Activated naive CD4-positive, alpha-beta T cell treated with anti-CD3 and anti-CD28 coated beads, Interleukin-2, amount 50 U/mL, for 24 hours (primary cell): ENCODE results near the gene SMAD4.
A peak's percentile ranks its signal among the peaks of the same experiment; 100 is the strongest.

Source experiments
- H3K27ac Mint-ChIP-seq: one replicate; pipeline ENCODE4 v1.8.0; 2021; ENCODE audit warnings: mild to moderate bottlenecking, mixed read lengths
- H3K27me3 Mint-ChIP-seq: one replicate; pipeline ENCODE4 v1.8.0; 2021; ENCODE audit warnings: mixed read lengths
- H3K36me3 Mint-ChIP-seq: one replicate; pipeline ENCODE4 v1.8.0; 2021; ENCODE audit warnings: mixed read lengths
- H3K4me1 Mint-ChIP-seq: one replicate; pipeline ENCODE4 v1.8.0; 2021; ENCODE audit warnings: mixed read lengths
- H3K4me3 Mint-ChIP-seq: one replicate; pipeline ENCODE4 v1.8.0; 2021; ENCODE audit warnings: mild to moderate bottlenecking, mixed read lengths
- H3K9me3 Mint-ChIP-seq: one replicate; pipeline ENCODE4 v1.8.0; 2021; ENCODE audit warnings: mixed read lengths

The SMAD4 gene

DNA sequence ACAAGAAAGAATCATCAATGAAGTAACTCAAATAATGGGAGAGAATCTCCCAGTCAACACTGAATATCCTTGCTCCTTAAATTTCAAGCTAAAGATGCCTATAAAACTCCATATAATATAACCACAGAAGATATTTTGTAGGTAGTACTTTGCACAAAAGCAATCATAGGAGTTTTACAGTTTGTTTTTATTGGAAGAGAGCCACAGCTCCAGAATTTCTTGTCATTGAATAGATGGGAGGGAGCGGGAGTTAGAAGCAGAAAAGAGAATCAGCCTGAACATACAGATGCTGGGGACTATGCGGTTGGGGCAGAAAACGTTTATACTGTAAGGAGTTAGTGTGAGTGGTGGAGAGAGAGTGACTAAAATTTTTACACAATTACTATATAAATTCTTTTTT lies 18.3 kb upstream of the SMAD4 start:
- H3K27ac Mint-ChIP-seq = no peak overlapping the region
- H3K9me3 Mint-ChIP-seq = no peaks in the 10 kb centered on the region
- peaks cover 3% of the 10 kb centered on the region for H3K36me3 Mint-ChIP-seq
- H3K4me1 Mint-ChIP-seq = no peaks in the 10 kb centered on the region
- no peaks in the 10 kb centered on the region for H3K27me3 Mint-ChIP-seq
- no peak overlapping the region for H3K4me3 Mint-ChIP-seq

DNA sequence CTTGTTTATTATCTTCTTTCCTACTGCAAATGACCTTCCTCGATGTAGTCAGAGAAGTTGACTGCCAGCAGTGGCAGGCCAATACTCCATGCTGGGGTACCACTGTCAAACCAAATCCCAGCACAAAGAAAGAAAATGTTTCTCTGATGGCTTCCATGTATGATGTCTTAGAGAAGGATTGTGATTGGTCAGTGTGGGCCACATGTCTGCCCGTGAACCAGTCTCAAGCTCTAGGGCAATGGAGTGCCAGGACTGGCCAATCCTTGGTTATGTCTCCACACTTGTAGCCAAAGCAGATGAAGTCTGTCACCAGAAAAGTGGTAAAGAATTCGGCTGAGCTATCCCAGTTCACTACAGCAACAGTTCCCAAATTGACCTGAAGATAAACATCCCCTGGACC lies 17.6 kb upstream of the SMAD4 start:
- peaks cover 5% of the 10 kb centered on the region for H3K36me3 Mint-ChIP-seq

DNA sequence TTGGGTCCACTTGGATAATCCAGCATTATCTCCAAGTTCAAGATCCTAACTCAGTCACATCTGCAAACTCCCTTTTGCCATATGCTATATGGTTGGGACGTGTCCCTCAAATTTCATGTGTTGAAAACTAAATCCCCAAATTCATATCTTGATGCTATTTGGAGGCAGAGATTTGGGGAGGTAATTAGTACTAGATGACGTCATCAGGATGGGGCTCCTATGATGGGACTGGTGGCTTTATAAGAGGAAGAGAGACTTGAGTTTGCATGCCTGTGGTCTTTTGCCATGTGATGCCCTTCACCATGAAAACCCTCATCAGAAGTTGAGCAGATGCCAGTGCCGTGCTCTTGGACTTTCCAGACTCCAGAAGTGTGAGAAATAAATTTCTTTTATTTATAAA lies 16.8 kb upstream of the SMAD4 start:
- no peak overlapping the region for H3K4me3 Mint-ChIP-seq
- H3K36me3 Mint-ChIP-seq = peaks cover 5% of the 10 kb centered on the region
- H3K9me3 Mint-ChIP-seq = no peaks in the 10 kb centered on the region
- H3K27ac Mint-ChIP-seq = no peak overlapping the region
- H3K27me3 Mint-ChIP-seq = no peaks in the 10 kb centered on the region
- H3K4me1 Mint-ChIP-seq = no peaks in the 10 kb centered on the region

More for the DNA sequence above, 17.6 kb upstream of the SMAD4 start:
- H3K4me1 Mint-ChIP-seq = no peaks in the 10 kb centered on the region
- no peaks in the 10 kb centered on the region for H3K27me3 Mint-ChIP-seq
- H3K27ac Mint-ChIP-seq = no peak overlapping the region
- no peak overlapping the region for H3K4me3 Mint-ChIP-seq
- no peaks in the 10 kb centered on the region for H3K9me3 Mint-ChIP-seq

DNA sequence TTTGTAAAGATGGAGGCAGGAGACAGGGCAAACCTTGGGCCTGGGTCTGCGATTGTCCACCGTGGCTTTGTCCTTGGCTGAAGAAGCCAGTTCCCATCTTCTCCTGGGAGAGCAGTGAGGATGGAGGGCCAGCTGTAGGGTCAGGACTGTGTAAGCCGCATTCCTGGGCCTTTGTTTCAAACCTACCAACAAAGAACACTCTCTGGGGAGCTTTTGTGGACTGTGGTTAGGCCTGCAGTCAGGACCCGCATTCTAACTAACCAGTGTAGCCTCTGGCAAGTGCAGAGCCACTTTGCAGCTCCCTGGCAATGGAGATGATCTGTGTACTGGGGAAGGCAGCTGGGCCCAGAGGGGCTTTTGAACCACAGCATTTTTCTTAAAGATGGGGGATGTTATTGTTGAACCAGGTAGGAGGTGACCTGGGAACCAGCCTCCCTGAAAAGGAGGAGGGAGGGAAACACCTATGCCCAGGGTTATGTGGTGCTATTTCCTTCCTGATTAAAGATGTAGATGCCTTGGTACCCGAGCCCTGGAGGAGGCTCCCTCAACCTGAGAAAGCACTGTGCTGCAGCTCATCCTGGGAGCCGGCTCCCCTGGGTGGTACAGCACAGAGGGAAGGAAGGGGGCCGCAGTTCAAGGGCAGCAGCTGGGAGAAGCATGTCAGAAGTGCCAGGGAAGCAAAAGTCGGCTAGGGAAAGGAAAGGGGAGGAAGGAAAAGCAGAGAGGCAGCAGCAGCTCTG lies 12.7 kb upstream of the SMAD4 start:
- Mint-ChIP-seq H3K9me3 (no peaks in the 10 kb centered on the region), H3K27ac (no peak overlapping the region), H3K4me3 (no peak overlapping the region), H3K27me3 (no peaks in the 10 kb centered on the region), H3K4me1 (no peaks in the 10 kb centered on the region), H3K36me3 (peaks cover 5% of the 10 kb centered on the region)

GRCh38 chr18:51020536-51020935 lies 9.5 kb upstream of the SMAD4 start:
- Mint-ChIP-seq H3K9me3 (no peaks in the 10 kb centered on the region), H3K4me3 (no peak overlapping the region), H3K36me3 (peaks cover 8% of the 10 kb centered on the region), H3K27ac (no peak overlapping the region), H3K4me1 (no peaks in the 10 kb centered on the region), H3K27me3 (no peaks in the 10 kb centered on the region)

GRCh38 chr18:51021226-51021965 lies 8.6 kb upstream of the SMAD4 start:
- peaks cover 8% of the 10 kb centered on the region for H3K36me3 Mint-ChIP-seq
- H3K9me3 Mint-ChIP-seq = no peaks in the 10 kb centered on the region
- no peak overlapping the region for H3K27ac Mint-ChIP-seq
- no peak overlapping the region for H3K4me3 Mint-ChIP-seq
- no peaks in the 10 kb centered on the region for H3K4me1 Mint-ChIP-seq
- H3K27me3 Mint-ChIP-seq = no peaks in the 10 kb centered on the region

- Mint-ChIP-seq H3K36me3 (peaks cover 5% of the 10 kb centered on the region), H3K27ac (no peak overlapping the region), H3K27me3 (no peaks in the 10 kb centered on the region), H3K4me3 (no peak overlapping the region), H3K9me3 (no peaks in the 10 kb centered on the region), H3K4me1 (peaks cover 18% of the 10 kb centered on the region)
These were observed 4.5 kb upstream of the SMAD4 start for GRCh38 chr18:51025512-51025911.

GRCh38 chr18:51028201-51028805 lies 1.7 kb upstream of the SMAD4 start:
- Mint-ChIP-seq H3K4me3 (peak overlapping the region; percentile 97), H3K27me3 (no peaks in the 10 kb centered on the region), H3K36me3 (peaks cover 4% of the 10 kb centered on the region), H3K4me1 (peaks cover 36% of the 10 kb centered on the region), H3K9me3 (no peaks in the 10 kb centered on the region), H3K27ac (no peak overlapping the region)

DNA sequence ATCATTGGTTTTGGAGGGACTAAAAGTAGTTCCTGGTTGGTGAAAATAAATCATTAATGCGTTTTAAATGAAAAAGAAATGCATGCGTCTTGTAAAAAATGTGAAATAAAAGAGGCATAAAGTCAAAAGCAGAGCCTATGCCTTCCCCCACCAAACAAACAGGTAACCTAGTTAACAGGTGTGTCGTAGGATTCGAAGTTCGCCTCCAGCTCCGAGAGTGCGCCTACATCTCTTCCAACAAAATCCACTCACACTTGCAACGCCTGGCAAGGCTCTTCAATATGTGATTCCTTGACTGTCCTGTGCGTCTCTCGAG lies 677 bp upstream of the SMAD4 start:
- Mint-ChIP-seq H3K9me3 (no peaks in the 10 kb centered on the region), H3K4me1 (peaks cover 47% of the 10 kb centered on the region), H3K36me3 (peaks cover 3% of the 10 kb centered on the region), H3K27ac (peak overlapping the region; percentile 98), H3K4me3 (peak overlapping the region; percentile 97), H3K27me3 (no peaks in the 10 kb centered on the region)

GRCh38 chr18:51030537-51031258 lies 685 bp downstream of the SMAD4 start:
- H3K4me1 Mint-ChIP-seq = peaks cover 60% of the 10 kb centered on the region
- no peaks in the 10 kb centered on the region for H3K27me3 Mint-ChIP-seq
- no peaks in the 10 kb centered on the region for H3K9me3 Mint-ChIP-seq
- peaks cover 8% of the 10 kb centered on the region for H3K36me3 Mint-ChIP-seq
- peak overlapping the region; percentile 100 for H3K4me3 Mint-ChIP-seq
- peak overlapping the region; percentile 99 for H3K27ac Mint-ChIP-seq

GRCh38 chr18:51032193-51032592 lies 2.2 kb downstream of the SMAD4 start:
- peak overlapping the region; percentile 74 for H3K27ac Mint-ChIP-seq
- H3K27me3 Mint-ChIP-seq = no peaks in the 10 kb centered on the region
- H3K4me1 Mint-ChIP-seq = peaks cover 73% of the 10 kb centered on the region
- H3K36me3 Mint-ChIP-seq = peaks cover 8% of the 10 kb centered on the region
- no peaks in the 10 kb centered on the region for H3K9me3 Mint-ChIP-seq
- peak overlapping the region; percentile 100 for H3K4me3 Mint-ChIP-seq

GRCh38 chr18:51037230-51037629 lies 7.2 kb downstream of the SMAD4 start:
- H3K36me3 Mint-ChIP-seq = peaks cover 9% of the 10 kb centered on the region
- no peaks in the 10 kb centered on the region for H3K27me3 Mint-ChIP-seq
- no peaks in the 10 kb centered on the region for H3K9me3 Mint-ChIP-seq
- H3K27ac Mint-ChIP-seq = no peak overlapping the region
- H3K4me3 Mint-ChIP-seq = no peak overlapping the region
- peaks cover 94% of the 10 kb centered on the region for H3K4me1 Mint-ChIP-seq

- Mint-ChIP-seq H3K36me3 (peaks cover 9% of the 10 kb centered on the region), H3K4me3 (peak overlapping the region; percentile 30), H3K4me1 (peaks cover 95% of the 10 kb centered on the region), H3K27me3 (no peaks in the 10 kb centered on the region), H3K27ac (peak overlapping the region; percentile 63), H3K9me3 (no peaks in the 10 kb centered on the region)
These were observed 8.1 kb downstream of the SMAD4 start for GRCh38 chr18:51038110-51038509.

- H3K27ac Mint-ChIP-seq = peak overlapping the region; percentile 60
- peaks cover 7% of the 10 kb centered on the region for H3K36me3 Mint-ChIP-seq
- H3K4me3 Mint-ChIP-seq = peak overlapping the region; percentile 52
- H3K27me3 Mint-ChIP-seq = no peaks in the 10 kb centered on the region
- H3K4me1 Mint-ChIP-seq = peaks cover 95% of the 10 kb centered on the region
- H3K9me3 Mint-ChIP-seq = no peaks in the 10 kb centered on the region
These were observed 9.4 kb downstream of the SMAD4 start for GRCh38 chr18:51039138-51040112.
